Skeletal muscle cell (primary cell): Measurements from ENCODE around the gene TAF4.

Experiments used
- DNase-seq: peaks from one replicate; pipeline ENCODE4 v3.0.0-alpha.2; 2010; ENCODE audit warnings: low read depth
- H3K4me3 ChIP-seq: 2 replicates; pipeline ENCODE4 v1.5.1; 2011; ENCODE audit warnings: low read depth, mild to moderate bottlenecking, control low read depth, low read length, moderate library complexity

Gene TAF4

DNA sequence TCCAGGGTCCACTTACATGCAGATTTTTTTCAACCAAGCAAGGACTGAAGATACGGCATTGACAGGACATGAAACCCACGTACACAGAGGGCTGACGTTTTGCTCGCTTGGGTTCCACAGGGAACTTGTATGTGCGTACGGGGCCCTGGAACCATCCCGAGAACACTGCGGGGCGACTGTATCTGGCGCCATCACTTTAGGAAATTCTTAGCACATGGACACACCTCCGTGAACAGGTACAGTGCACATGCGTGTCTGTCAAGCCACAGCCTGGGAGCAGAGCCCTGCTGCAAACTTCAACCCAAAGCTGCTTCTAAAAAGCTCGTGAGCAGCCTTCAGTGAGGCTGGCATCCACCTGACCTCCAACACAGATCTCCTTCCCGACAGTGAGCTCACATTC, 37.3 kb downstream of the TAF4 start:
- no peak for DNase-seq
- H3K4me3 ChIP-seq = no peak overlapping the region

DNA sequence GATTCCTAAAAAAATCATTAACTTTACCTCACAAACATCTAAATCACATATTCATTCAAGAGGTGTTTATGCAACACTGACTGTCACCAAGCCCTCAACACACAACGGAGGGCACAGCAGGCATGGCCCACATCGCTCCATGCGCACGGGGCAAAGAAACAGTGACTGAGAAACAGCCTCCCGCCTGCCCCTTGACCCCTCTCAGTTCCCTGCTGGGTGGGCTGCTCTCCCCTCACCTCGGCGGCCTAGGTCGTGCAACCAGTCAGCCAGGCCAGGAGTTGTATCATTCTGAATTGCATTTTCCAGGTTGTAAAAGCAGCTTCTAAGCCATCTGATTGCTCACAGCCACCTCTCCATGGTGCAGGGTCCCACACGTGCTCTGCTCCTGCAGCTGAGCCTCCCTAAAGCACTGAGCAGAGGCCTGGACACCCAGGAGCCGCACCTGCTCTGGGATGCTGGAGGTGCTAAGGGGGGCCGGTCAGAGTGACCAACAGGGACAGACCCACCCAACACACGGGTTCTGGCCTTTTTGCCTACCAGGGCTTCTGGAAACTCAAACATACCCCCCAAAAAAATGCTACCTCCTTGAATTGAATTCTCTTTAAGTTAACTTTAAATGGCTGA, 37.9 kb downstream of the TAF4 start:
- DNase-seq = no peak
- no peak overlapping the region for H3K4me3 ChIP-seq

DNA sequence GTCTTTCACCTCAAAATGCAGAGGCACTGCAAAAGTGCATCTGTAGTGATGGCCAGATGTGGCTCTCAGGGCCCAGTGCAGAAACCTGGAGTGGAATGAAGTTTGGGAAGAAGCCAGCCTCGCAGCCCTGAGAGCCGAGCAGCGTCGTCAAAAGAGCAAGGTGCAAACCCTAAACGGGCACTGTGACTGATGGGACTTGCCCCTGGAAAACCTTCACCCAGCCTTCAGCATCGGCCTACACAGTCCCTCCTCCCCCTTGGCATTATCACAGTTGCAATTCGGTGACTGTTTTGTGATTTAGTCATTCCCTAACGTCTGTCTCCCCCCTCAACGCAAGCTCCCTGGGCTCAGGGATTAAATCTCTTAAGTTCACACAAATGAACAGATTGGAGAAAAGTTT, 38.6 kb downstream of the TAF4 start:
- DNase-seq = no peak
- no peak overlapping the region for H3K4me3 ChIP-seq

DNA sequence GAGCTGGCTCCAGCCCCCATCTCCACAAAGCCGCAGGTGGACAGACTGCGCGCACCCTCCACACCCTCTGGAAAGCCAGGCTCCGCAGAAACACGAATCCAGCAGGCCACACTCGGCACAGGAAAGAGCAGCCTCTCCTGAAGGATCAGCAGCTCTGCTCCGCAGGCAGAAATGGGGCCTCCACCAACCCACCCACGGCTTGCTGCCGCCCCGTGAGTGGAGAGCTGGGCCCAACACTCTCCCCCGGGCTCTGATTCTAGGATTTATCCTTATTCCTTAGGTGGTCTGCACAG, 39.2 kb downstream of the TAF4 start:
- H3K4me3 ChIP-seq = no peak overlapping the region

DNA sequence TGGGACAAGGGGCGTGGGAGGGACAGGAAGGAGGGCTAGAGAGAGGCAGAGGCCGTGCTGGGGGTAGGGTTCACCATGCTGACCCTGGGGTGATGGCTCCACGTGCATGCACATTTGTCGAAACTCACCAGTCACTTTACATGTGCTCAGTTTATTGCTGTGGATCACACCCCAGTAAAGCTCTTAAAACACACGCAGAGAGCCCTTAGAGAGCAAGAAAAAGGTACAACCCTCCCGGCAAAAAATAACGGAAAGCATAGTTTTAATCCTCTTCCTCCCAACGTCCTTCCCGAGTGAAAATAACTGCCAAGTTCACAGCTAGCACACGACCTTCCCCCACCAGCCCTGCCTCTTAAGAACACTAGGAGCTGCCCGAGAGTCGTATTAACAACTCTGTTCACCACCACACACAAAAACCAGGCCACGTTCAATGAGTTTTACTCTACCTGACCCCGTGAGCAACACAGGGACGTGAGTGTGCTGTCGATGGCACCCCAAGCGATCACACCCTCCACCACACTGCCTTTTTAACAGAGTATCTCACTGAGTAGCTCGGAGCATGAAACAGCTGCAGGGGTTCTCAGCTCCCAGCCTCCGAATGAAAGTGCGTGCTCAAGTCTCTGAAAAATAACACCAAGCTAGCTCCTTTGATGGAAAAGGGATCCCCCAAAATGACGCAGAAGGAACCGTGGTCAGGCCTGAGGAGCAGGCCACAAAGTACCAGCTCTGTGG, 39.7 kb downstream of the TAF4 start:
- no peak overlapping the region for H3K4me3 ChIP-seq
- DNase-seq = peak; percentile 47

More for the DNA sequence above, 39.2 kb downstream of the TAF4 start:
- no peak for DNase-seq

DNA sequence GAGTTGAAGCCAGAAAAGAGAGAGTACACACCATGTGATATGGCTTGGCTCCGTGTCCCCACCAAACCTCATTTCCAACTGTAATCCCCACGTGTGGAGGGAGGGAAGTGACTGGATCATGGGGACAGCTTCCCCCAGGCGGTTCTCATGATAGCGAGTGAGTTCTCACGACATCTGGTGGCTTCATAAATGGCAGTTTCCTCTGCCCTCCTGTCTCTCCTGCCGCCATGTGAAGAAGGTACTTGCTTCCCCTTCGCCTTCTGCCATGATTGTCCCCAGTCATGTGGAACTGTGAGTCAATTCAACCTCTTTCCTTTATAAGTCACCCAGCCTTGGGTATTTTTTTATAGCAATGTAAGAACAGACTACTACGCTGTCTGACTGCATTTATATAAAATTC, 40.3 kb downstream of the TAF4 start:
- no peak for DNase-seq
- no peak overlapping the region for H3K4me3 ChIP-seq

DNA sequence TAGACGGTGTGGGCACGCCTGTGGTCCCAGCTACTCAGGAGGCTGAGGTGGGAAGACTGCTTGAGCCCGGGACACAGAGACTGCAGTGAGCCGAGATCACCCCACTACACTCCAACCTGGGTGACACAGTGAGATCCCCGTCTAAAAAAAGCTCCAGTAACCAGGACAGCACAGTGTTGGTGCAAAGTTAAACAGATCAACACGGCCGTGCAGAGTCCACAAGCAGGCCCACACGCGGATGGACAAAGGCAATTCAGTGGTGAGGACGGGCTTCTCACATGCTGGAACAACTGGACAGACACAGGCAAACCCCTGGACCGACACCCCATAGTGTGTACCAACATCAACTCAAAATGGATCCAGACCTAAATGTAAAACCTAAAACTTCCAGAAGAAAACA, 41.7 kb downstream of the TAF4 start:
- H3K4me3 ChIP-seq = no peak overlapping the region
- DNase-seq = no peak

DNA sequence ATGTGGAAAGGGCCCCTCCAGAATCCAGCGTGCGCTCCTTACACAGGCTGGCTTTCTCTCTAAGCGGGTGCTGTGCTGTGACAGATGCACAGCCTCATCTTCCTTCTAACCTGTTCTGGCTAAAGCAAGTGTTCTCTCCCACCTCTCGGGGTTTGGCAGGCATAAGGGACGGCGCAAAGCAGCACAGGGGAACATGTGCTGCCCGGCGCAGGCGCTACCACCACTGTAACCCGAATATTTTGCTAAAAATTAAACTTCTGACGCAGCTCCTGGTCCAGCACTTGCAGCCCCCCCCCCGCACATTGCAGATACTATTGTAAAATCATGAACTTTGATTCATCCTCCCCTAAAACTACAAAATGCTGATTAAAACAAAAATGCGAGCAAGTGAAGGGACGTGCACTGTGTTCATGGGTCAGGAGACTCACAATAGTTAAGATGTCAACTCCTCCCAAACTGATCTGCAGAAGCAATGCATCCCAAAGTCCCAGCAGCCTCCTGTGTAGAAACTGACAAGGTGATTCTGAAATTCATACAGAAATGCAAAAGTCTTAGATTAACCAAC, 43.0 kb downstream of the TAF4 start:
- H3K4me3 ChIP-seq = no peak overlapping the region
- DNase-seq = no peak

DNA sequence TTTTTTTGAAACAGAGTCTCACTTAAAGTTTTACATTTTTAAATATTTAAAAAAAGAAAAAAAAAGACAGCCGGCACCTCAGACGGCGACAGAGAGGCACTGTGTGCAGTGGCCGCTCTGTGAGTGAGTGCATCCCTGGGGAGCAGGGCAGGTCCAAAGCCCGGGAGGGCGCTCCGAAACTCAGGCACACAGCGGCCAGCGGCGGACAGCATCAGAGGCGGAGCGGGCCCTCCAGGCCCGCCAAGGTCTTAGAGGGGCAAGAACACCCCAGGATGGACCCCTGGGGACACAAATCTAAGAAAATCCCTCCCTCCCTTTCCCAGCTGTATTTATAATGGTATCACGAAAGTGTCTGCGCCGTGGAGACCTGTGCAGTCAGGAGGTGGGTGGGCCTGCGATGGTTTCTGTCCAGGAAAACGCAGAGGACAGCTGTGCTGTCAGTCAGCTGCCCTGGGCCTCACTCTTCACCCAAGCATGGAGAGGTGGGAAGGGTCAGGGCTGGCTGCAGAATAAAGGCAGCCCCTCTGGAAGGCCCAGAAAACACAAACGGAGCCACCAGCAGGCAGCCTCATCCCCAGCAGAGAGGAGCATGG, 43.8 kb downstream of the TAF4 start:
- no peak for DNase-seq
- H3K4me3 ChIP-seq = no peak overlapping the region

DNA sequence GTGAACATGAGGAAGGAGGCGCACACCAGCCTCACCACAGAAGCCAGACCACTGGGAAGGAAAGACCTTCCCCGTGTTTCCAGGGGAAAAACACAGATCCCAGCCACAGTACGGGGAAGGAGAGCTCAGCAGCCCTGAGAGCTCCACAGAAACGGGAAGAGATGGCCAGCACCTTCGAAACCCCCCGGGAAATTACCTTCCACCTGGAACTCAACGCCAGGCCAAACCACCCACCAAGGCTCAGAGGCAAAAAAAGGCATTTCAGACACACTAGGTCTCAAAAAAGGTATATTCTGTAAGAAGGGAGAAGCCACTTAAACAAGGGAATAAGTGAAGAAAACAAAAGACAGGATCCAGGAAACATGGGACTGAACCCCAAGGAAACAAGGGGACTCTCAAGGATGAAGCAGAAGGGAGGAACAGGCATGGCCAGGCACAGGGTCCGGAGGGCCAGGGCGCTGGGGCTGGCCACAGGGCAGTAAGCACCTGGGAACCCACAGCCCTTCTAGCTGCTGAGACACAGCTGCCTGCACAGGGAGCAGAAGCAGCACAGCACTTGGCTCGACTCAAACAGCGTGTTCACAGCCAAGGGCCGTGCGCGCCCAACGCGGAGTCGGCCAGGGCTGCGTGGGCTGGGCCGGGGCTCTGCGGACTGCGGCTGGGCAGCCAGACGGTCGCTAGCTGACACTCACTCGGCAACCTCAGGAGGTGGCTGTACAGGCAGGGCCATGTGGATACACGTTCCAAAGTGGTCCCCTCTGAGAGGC, 44.6 kb downstream of the TAF4 start:
- H3K4me3 ChIP-seq = no peak overlapping the region

DNA sequence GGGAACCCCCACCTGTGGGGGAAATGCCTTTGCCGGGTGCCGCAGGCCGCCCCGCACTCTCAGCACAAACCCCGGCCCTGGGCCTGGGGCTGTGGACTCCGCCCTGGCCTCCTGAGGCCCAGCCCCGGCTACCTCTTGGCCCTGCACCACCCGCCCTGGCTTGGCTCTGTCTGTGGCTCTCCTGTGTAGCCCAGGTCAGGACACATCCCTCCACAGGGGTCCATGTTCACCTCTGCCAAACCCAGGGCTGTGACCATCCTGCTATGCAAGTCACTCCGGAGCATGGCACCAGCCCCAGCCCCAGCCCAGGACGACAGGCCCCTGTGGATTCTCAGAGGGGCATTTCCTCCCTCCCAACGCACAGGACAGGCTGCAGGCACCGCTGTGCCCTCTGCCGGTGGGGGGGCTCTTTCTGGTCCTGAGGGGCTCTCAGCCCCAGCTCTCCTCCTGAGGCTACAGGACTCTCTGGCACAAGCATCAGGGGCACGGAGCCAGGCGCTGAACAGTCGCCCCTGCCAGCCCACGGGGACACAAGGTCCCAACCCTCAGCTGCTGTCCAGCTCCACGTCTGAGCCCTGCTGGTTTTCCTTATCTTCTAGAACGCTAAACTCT, 45.7 kb downstream of the TAF4 start:
- H3K4me3 ChIP-seq = no peak overlapping the region
- DNase-seq = no peak

More for the DNA sequence above, 44.6 kb downstream of the TAF4 start:
- DNase-seq = peak; percentile 28

DNA sequence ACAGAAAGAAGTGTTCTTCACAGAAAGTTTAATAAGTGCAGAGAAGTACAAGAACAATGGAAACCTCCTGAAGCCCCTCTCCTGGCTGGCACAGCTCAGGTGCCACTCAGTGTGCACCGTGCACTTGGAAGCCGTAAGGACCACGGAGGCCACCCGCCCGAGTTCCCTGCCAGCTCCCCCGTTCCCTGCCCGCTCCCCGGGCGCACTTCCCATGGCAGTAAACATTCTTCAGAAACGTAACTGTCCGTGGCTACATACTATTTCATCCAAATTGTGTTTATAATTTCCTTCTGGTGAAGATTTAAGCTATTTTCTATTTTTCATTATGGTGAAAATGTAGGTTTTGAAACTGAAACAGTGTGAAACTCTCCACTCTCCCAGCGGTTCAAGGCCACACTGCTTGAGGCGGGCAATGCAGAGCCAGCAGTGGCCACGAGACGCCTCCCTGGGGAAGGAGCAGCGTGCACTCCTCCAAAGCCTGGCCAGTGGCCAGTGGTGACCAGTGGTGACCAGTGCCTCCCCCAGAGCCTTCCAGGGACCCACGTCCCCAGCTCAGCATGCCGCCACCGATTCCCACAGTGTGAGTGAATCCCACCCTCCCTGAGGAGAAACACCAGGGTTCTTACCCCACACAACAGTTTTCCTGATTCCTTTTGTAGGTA, 46.4 kb downstream of the TAF4 start:
- no peak overlapping the region for H3K4me3 ChIP-seq
- no peak for DNase-seq

DNA sequence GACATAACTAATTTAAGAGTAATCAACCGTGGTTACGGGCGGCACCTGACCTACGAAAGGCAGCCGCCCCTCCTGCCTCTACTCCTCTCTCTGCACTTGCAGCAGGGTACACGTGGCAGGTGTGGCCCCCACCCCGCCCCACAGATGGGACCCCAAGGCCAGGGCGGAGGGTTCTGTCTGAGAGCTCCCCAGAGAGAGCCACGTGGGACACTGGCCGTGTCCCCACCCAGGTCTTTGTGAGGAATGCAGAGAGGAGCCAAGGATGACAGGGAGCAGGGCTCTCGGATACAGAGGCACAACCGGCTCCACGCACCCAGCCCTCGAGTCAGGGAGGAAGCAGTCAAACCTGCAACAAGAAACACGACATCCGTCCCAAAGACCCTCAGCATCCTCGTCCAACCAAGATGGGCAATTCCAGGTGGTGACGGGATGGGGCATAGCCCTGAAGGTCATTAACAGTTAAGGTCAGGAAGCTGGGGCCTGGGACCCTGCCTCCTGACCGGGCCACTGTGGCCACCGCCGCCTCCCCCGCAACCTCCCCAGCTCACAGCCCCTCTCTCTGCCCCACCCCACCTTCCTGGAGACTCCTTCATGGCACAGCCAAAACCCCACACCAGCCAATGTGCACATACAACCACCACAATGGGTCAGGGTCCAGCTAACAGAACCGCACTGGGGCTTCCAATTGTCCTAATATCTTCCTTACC, 47.1 kb downstream of the TAF4 start:
- DNase-seq = no peak
- no peak overlapping the region for H3K4me3 ChIP-seq

DNA sequence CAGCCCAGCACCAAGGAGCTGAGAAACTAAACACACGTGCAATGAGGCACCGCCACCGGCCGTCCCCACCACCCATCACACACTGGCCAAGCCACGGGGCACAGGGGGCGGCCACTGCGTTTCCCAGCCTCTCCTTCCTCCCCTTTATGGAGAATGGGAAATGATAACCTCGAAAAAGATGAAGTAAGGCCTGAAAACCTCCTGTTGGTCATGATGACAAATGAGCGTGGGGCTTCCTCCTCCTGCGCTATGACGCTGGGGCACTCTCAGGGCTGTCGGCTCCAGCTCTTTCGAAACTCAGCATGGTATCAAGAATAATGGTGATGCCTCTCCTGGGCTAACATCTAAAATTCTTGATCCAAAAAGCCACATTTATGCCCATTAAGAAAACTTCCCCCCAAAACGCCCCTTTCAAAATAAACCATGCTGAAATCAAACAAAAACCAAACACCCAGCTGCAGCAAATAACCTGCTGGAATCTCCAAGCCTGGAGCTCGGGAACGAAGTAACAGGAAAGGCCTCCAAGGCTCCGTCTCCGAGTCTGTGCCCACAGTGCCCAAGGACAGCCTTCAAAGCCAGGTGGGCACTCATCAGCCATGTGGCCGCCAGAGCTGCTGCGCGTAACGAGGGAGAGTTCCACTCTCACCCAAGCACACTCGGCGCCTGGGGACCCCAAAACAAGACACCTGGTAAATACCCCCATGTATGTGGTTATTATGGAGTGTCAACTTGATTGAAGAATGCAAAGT, 50.0 kb downstream of the TAF4 start:
- DNase-seq = no peak
- no peak overlapping the region for H3K4me3 ChIP-seq

DNA sequence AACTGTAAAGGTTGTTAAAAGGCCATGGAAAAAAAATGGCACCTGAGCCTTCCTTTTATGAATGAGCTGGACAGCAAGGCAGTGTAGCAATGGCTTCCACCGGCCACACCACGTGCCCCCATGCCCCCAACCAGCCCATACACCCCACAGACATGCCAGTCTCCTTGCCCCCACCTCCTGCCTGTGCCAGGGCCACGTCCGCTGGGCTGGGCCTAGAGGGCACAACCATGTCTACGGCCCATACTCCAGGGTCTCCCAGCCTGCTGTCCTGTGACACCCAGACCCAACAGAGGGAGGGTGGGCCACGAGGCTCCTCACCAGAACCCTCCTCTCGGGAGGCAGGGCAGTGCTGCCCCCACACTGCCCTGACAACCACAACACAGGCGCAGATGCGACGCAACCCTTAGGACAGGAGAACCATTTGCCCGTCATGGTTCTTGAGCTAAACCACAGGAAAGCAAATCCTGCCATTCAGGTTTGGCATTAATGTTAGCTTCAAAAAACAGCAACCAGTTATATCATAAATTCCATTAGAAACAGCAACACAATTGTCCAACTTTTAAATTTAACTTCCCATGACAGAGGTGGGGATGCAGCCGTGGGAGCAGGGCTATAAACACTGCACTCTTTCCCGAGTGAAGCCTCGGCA, 50.7 kb downstream of the TAF4 start:
- no peak overlapping the region for H3K4me3 ChIP-seq
- DNase-seq = no peak

DNA sequence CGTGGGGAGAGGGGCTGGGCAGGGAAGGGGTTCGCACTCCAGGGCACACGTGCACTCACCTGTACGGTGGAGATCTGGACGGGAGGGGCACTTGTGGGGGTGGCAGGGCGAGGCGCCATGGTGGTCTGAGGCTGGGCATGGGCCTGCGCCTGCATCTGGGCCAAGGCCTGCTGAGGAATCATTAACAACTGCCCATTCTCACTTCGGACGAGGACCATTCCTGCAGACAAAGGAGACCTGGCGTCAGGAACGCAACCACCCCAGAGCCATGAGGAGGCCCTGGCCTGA, 51.2 kb downstream of the TAF4 start:
- DNase-seq = no peak
- no peak overlapping the region for H3K4me3 ChIP-seq

DNA sequence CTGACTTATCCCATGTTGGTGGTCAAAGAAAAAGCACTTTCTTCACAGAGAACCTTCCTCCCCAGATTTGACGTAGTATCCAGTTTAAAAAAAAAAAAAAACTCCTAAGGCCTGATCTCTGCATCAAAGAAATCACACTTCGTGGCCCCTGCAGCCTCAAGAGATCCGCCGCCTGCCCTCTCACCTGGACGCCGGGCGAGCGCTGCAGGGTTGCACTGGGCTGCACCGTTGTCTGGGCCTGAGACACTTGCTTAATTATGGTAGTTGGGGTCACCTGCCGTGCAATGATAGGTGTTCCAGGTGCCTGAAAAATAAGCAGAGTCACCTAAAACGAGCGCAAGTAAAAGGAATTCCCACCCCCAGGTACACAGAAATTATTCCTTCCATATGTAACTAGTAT, 53.0 kb downstream of the TAF4 start:
- no peak overlapping the region for H3K4me3 ChIP-seq
- no peak for DNase-seq
